Jurkat, Clone E6-1 (cell line): ENCODE results near the gene LRMDA.
"Not testable (repeated sequence)": the region's sequence is repeated elsewhere in the genome, so short reads cannot be mapped to it uniquely, and the experiment has no call there.

ENCODE experiments used
- DNase-seq: peaks from one replicate; pipeline ENCODE4 v3.0.0-alpha.2; 2011; ENCODE audit warnings: low read depth, low spot score
- H3K4me3 ChIP-seq: 2 replicates; pipeline ENCODE4 v1.5.1; 2011; ENCODE audit warnings: mild to moderate bottlenecking, low read length, control low read depth, moderate library complexity

Gene LRMDA

DNA sequence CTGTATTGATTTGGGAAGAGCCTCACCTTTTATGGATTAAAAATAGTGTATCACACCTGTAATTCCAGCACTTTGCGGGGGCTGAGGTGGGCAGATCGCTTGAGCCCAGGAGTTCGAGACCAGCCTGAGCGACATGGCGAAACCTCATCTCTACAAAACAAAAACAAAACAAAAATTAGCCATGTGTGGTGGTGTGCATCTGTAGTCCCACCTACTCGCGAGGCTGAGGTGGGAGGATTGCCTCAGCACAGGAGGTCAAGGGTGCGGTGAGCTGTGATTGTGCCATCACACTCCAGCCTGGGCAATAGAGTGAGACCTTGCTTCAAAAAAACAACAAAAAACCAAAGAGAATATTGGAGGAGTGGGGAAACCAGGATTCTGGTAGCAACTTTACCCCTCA lies 79.6 kb downstream of the LRMDA start:
- no peak for DNase-seq
- H3K4me3 ChIP-seq, result no peak overlapping the region

DNA sequence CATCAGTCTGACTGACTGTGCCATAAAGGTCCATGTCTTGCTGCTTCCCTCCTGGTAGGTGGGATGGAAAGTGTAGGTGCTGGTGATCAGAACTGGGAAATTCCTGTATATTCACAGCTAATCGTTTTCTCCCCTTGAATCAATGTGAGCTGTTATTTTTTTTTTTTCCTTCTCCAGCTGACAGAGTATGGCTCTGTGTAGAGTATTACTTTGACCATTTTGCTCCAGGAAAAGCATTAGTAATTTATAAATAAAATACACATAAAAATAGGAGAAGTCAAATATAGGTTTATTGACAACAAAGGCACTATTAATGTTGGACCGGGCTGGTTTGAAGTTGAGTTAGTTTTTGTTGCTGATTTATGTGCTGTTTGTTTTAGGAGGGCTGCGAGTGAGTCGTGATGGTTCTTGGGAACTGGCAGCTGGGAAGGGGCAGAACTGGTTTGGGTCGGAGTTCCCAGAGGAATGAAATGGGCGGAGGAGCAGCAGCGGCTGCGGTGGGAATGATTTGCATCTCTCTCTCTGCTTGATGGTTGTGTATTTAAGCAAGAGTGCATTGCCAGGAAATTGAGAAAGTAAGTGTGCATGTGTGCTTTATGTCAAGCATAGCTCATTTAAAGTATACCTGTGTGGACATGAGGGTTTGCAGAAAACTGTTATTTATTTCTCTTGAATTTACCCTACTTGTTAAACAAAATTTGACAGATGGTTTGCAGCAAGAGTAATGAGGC lies 80.9 kb downstream of the LRMDA start:
- DNase-seq, result no peak
- no peak overlapping the region for H3K4me3 ChIP-seq

GRCh38 chr10:75513292-75513885 lies 82.0 kb downstream of the LRMDA start:
- no peak for DNase-seq

DNA sequence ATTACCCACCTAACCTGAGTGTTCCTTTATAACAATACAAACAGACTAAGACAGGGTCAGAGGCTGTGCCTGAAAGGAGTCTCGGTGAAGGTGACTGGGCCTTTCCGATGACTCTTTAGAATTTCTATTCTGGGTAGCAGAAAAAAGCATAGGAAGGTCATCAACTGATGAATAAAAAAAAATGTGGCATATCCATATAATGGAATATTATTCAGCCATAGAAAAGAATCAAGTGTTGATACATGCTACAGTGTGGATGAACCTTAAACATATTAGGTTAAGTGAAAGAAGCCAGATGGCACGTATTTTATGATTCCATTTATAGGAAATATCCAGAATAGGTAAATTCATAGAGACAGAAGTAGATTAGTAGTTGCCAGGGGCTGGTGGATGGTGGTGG lies 83.4 kb downstream of the LRMDA start:
- no peak for DNase-seq
- no peak overlapping the region for H3K4me3 ChIP-seq

More at GRCh38 chr10:75513292-75513885, 82.0 kb downstream of the LRMDA start:
- H3K4me3 ChIP-seq, result no peak overlapping the region

DNA sequence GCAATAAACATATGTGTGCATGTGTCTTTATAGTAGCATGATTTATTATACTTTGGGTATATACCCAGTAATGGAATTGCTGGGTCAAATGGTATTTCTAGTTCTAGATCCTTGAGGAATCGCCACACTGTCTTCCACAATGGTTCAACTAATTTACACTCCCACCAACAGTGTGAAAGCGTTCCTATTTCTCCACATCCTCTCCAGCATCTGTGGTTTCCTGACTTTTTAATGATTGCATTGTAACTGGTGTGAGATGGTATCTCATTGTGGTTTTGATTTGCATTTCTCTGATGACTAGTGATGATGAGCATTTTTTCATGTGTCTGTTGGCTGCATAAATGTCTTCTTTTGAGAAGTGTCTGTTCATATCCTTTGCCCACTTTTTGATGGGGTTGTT lies 84.7 kb downstream of the LRMDA start:
- not testable (repeated sequence) for H3K4me3 ChIP-seq, DNase-seq

DNA sequence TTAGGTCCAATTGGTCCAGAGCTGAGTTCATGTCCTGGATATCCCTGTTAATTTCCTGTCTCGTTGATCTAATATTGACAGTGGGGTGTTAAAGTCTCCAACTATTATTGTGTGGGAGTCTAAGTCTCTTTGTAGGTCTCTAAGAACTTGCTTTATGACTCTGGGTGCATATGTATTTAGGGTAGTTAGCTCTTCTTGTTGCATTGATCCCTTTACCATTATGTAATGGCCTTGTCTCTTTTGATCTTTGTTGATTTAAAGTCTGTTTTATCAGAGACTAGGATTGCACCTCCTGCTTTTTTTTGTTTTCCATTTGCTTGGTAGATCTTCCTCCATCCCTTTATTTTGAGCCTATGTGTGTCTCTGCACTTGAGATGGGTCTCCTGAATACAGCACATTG lies 87.8 kb downstream of the LRMDA start:
- not testable (repeated sequence) for DNase-seq, H3K4me3 ChIP-seq

- DNase-seq, H3K4me3 ChIP-seq: not testable (repeated sequence)
These were observed 89.9 kb downstream of the LRMDA start for GRCh38 chr10:75521194-75521829.

DNA sequence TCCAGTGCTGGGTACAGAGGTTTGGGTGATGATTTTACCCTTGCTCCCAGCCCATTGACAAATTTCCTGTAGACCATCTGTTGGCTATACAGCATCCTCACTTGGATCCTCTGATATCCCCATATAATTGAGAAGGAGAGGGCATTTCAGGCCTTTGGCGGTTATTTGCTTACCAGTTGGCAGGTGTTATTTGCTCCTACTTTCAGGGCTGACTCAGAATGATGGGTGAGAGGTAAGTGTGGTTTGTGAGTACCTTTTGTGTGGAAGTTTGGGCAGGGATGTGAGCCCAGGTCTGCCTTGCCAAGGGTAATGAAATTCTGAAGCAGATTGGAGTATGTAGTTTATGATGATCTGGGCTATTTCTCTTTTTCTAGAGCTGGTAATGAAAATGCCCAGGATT lies 93.6 kb downstream of the LRMDA start:
- DNase-seq, result no peak

GRCh38 chr10:75525646-75526045 lies 94.2 kb downstream of the LRMDA start:
- DNase-seq, result no peak

More for the DNA sequence above, 93.6 kb downstream of the LRMDA start:
- H3K4me3 ChIP-seq, result no peak overlapping the region

DNA sequence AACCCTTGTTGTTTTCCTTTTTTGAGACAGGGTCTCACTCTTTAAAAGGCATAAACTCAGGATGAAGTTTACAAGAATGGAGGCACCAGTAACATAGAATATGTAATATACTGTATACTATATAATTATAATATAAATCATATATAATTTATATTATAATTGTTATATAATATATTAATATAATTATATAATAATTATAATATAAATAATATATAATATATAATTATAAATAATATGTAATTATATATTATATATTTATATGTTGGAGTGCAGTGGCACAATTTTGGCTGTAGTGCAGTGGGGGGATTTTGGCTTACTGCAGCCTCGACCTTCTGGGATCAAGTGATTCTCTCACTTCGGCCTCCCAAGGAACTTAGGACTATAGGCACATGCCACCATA lies 96.1 kb downstream of the LRMDA start:
- no peak overlapping the region for H3K4me3 ChIP-seq
- no peak for DNase-seq

More at GRCh38 chr10:75525646-75526045, 94.2 kb downstream of the LRMDA start:
- no peak overlapping the region for H3K4me3 ChIP-seq

- no peak overlapping the region for H3K4me3 ChIP-seq
- DNase-seq, result no peak
These were observed 97.0 kb downstream of the LRMDA start for GRCh38 chr10:75528392-75528791.

DNA sequence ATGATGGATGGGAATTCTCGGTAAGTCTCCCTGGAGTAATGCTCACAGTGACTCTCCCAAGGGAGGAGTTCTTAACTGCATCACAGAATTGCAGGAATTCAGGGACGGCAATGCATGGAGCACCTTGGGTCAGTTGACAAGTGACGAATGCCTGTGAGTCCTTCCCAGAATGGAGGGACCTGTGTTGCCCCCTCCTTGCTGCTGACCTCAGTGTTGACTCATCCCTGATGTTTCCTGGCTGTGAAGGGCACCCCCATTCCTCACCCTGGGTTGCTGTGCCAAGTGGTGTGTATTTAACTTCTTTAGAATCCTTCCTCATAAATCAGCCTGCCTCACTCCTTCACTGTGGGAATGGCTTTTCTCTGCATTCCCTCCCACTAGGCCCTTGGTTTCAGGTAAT lies 98.9 kb downstream of the LRMDA start:
- no peak overlapping the region for H3K4me3 ChIP-seq
- no peak for DNase-seq

- no peak for DNase-seq
- H3K4me3 ChIP-seq, result no peak overlapping the region
These were observed 100.2 kb downstream of the LRMDA start for GRCh38 chr10:75531571-75532031.

DNA sequence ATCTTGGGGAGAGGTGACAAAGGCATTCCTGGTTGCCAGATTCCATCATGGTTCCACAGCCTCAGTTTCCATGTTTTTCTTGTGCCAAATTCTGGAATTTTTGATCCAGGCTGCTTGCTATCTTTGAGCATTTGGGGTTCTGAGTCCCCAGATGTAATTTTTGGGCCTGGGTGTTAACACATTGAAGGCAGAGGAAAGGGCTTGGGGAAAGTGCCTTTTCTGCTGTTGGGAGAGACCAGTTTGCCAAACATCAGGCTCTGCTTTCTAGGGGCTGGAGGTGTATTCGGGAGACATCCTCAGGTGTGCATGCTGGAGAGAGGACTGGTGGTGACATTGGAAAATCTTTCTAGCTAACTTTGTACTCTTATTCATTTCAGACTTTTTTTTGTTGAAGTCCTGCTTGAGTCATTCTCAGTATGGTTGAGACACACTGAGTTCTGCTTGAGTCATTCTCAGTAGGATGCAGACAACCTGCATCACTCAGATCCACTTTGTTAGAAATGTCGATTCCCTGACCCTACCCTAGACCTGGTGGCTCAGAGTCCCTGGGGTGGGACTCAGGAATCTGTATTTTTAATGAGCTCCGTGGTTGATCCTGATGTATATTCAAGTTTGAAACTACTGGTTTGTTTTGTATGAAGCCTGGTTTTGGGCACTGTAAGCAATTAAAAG lies 101.0 kb downstream of the LRMDA start:
- no peak for DNase-seq
- no peak overlapping the region for H3K4me3 ChIP-seq

DNA sequence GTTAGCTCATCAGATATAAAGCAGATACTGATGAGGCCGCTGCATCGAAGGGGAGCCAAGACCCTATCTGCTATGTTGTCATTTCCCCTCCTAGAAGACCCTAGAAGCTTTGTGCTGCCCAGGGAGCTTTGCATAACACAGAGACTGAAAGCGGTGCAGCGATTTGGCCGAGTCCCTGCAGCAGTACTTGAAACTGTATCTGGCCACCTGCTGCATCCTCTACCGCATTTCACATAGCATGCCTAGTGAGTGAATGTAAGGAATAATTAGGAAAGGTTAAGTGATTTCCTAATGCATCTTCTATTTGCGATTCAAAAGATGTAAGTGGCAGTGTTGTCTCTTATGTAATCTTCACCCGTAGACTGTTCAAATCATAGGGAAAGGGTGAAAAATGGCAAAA lies 106.7 kb downstream of the LRMDA start:
- H3K4me3 ChIP-seq, result no peak overlapping the region
- DNase-seq, result no peak

- no peak for DNase-seq
- H3K4me3 ChIP-seq, result no peak overlapping the region
These were observed 107.3 kb downstream of the LRMDA start for GRCh38 chr10:75538765-75539164.

DNA sequence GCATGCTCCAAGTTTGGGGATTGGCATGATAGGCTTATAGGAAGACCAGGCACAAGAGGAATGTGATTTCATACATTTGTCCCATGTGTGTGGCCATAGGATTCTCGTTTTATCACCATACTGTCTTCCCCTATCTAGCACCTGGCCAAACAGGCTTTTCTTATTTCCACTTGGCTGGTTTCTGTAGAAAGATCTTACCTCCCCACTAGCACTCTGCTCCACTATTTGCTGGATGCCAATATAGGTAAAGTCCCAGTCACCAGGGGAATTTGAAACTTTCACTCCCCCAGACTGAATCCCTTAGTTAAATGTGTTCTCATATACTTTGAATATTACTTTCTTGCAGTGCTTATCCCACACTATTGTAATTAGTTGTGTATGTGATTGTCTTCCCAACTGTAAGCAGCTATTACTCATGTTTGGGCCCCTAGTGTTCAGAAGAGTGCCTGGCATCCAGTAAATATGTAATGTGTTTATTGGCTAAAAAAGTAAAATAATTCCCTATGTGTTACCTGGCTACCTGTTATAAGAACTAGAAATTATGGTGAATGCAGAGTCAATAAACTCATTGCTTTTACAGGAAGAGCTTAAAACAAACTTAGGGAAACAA lies 109.0 kb downstream of the LRMDA start:
- H3K4me3 ChIP-seq, result no peak overlapping the region
- no peak for DNase-seq

GRCh38 chr10:75540981-75541380 lies 109.6 kb downstream of the LRMDA start:
- H3K4me3 ChIP-seq, result no peak overlapping the region
- no peak for DNase-seq

DNA sequence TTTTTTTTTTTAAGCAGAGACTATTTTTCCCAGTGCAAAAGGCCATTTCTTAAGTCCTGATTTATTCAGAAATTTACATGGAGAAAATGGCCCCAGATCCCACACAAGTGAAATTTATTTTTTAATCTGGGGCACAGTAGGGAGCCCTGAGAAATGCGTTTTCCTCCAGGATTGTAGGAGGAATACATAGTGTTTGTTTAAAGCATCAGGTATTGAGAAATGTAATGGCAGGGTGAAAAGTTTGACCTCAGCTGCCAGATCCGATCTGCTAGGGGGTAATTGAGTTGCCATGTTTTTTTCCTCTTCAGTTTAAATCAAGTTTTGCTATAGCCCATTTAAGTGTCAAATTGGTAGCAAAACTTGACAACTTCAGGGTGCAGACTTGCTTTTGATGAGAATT lies 110.0 kb downstream of the LRMDA start:
- H3K4me3 ChIP-seq, result no peak overlapping the region
- no peak for DNase-seq
